CD4-positive, alpha-beta T cell treated with Interleukin-17A for 4 hours (primary cell): Measurements from ENCODE around the gene ATP6V1C2.
A peak's percentile ranks its signal among the peaks of the same experiment; 100 is the strongest.
"Not testable (repeated sequence)": the region's sequence is repeated elsewhere in the genome, so short reads cannot be mapped to it uniquely, and the experiment has no call there.

Experiments used
- DNase-seq: peaks from one replicate; pipeline ENCODE4 v3.0.0-alpha.2; 2020; ENCODE audit warnings: mixed read lengths

ATP6V1C2 gene

GRCh38 chr2:10771786-10772185, 50.4 kb downstream of the ATP6V1C2 start:
- no peak for DNase-seq

- DNase-seq: no peak
Observed at GRCh38 chr2:10772201-10772867, 50.9 kb downstream of the ATP6V1C2 start.

GRCh38 chr2:10772868-10773215, 51.4 kb downstream of the ATP6V1C2 start:
- DNase-seq: no peak

- DNase-seq: no peak
Observed at GRCh38 chr2:10773821-10774341, 52.5 kb downstream of the ATP6V1C2 start.

- DNase-seq: no peak
Observed at GRCh38 chr2:10774394-10774793, 53.0 kb downstream of the ATP6V1C2 start.

GRCh38 chr2:10775021-10775780, 53.8 kb downstream of the ATP6V1C2 start:
- DNase-seq: no peak

- DNase-seq: no peak
Observed at GRCh38 chr2:10775831-10776230, 54.4 kb downstream of the ATP6V1C2 start.

- DNase-seq: no peak
Observed at GRCh38 chr2:10776231-10776977, 55.0 kb downstream of the ATP6V1C2 start.

- DNase-seq: no peak
Observed at GRCh38 chr2:10777111-10777841, 55.8 kb downstream of the ATP6V1C2 start.

- no peak for DNase-seq
Observed at GRCh38 chr2:10777842-10778723, 56.7 kb downstream of the ATP6V1C2 start.

- DNase-seq: no peak
Observed at GRCh38 chr2:10778724-10779115, 57.3 kb downstream of the ATP6V1C2 start.

- DNase-seq: no peak
Observed at GRCh38 chr2:10779776-10780490, 58.5 kb downstream of the ATP6V1C2 start.

- DNase-seq: no peak
Observed at GRCh38 chr2:10780491-10780820, 59.0 kb downstream of the ATP6V1C2 start.

- not testable (repeated sequence) for DNase-seq
Observed at GRCh38 chr2:10780821-10781220, 59.4 kb downstream of the ATP6V1C2 start.

GRCh38 chr2:10781746-10782145, 60.3 kb downstream of the ATP6V1C2 start:
- no peak for DNase-seq

GRCh38 chr2:10783421-10783820, 62.0 kb downstream of the ATP6V1C2 start:
- DNase-seq: no peak

- no peak for DNase-seq
Observed at GRCh38 chr2:10784719-10785118, 63.3 kb downstream of the ATP6V1C2 start.

GRCh38 chr2:10785260-10785659, 63.8 kb downstream of the ATP6V1C2 start:
- DNase-seq: no peak

- DNase-seq: no peak
Observed at GRCh38 chr2:10786240-10786982, 65.0 kb downstream of the ATP6V1C2 start.

- DNase-seq: peak; percentile 51
Observed at GRCh38 chr2:10787176-10787968, 65.9 kb downstream of the ATP6V1C2 start.
